Measurements from ENCODE around the gene LHFPL4. TPM values are rescaled to one million over a fixed set of nuclear protein-coding genes. Genes with fewer than 3 reads are reported as not detected.
"Not testable (repeated sequence)": the region's sequence is repeated elsewhere in the genome, so short reads cannot be mapped to it uniquely, and the experiment has no call there.

Gene LHFPL4
- total and polyA plus RNA-seq, 9 of the 15 experiments (the other 6 are each of a cell fraction or from before 2014, with no cell fraction given) = not detected

- H3K27me3 ChIP-seq (ENCODE audit: control insufficient read depth in 2 of 2, insufficient read depth in 2 of 2, low read length in 2 of 2); H4K20me1 ChIP-seq (replicated peaks; ENCODE audit: control insufficient read depth, insufficient read depth, low read length); H3K4me3 ChIP-seq; H3K9me3 ChIP-seq (replicated peaks; ENCODE audit: control insufficient read depth, insufficient read depth, low read depth, low read length); ATAC-seq; CTCF ChIA-PET (ENCODE audit: low intra/inter-chr PET ratio); H3K9me1 ChIP-seq (ENCODE audit: control insufficient read depth, insufficient read depth, low read length); FAIRE-seq; H3K4me1 ChIP-seq (replicated peaks in 1 of 2; ENCODE audit: control insufficient read depth in 2 of 2, insufficient read depth in 2 of 2, low read length in 2 of 2); BruUV-seq (replicated peaks); H3K27ac ChIP-seq (ENCODE audit: extremely low read depth, low read depth, low read length); H3K4me2 ChIP-seq (ENCODE audit: insufficient read depth, low read length); H3K36me3 ChIP-seq (ENCODE audit: control insufficient read depth, insufficient read depth, low read length); H3K79me2 ChIP-seq (ENCODE audit: control insufficient read depth, insufficient read depth, low read length); H3K9ac ChIP-seq (ENCODE audit: insufficient read depth in 1 of 2, low read depth in 2 of 2, low read length in 2 of 2); DNase-seq (ENCODE audit: extremely low read depth in 1 of 4, low spot score in 3 of 4); H2AFZ ChIP-seq (ENCODE audit: low read depth, low read length); in situ Hi-C loops (cut with MboI): not testable (repeated sequence)
- WGBS (ENCODE audit: insufficient coverage, low coverage, missing lambda C conversion rate) = 42% methylated on average over 16 of the region's 28 CpGs
- intact Hi-C loops (cut with micrococcal nuclease) = loop anchor here (5.0 kb wide), 1 partner anchor 56 kb away; the partner anchor contains the start of gene MTMR14
- POLR2A ChIA-PET = interaction anchor here (1.0 kb wide), 1 partner anchor 57 kb away, joined by 3 read pairs; the partner anchor contains the start of gene MTMR14
These were observed 38.2 kb upstream of the LHFPL4 start for GRCh38 chr3:9591781-9592180.

GRCh38 chr3:9590282-9590791 lies 36.7 kb upstream of the LHFPL4 start:
- no peak overlapping the region for H3K4me3 ChIP-seq
- no peak overlapping the region for H2AFZ ChIP-seq (ENCODE audit: low read depth, low read length)
- DNase-seq (ENCODE audit: extremely low read depth in 1 of 4, low spot score in 3 of 4) (peak in 1 of 4 experiments; percentile 21), ATAC-seq (peak; percentile 53; the same call in 2 of the 3 replicates), FAIRE-seq (no peak)
- POLR2A ChIA-PET = interaction anchor here (0.6 kb wide), 1 partner anchor 23 kb away, joined by 3 read pairs; no protein-coding TSS in a partner anchor
- H3K4me1 ChIP-seq (replicated peaks in 1 of 2; ENCODE audit: control insufficient read depth in 2 of 2, insufficient read depth in 2 of 2, low read length in 2 of 2) = peaks cover 8 to 9% of the 10 kb centered on the region in 2 experiments; a peak in 3 of 5 replicates
- no peaks in the 10 kb centered on the region for H3K36me3 ChIP-seq (ENCODE audit: control insufficient read depth, insufficient read depth, low read length)
- no peak overlapping the region for H3K27ac ChIP-seq (ENCODE audit: extremely low read depth, low read depth, low read length)
- peak overlapping the region in 1 of 2 experiments; percentile 19; a peak in 1 of 4 replicates for H3K9ac ChIP-seq (ENCODE audit: insufficient read depth in 1 of 2, low read depth in 2 of 2, low read length in 2 of 2)
- H3K27me3 ChIP-seq (ENCODE audit: control insufficient read depth in 2 of 2, insufficient read depth in 2 of 2, low read length in 2 of 2) = peaks cover 9 to 11% of the 10 kb centered on the region in 2 experiments; a peak in 4 of 5 replicates
- intact Hi-C loops (cut with micrococcal nuclease) = loop anchor here (5.0 kb wide), 1 partner anchor 57 kb away; the partner anchor contains the start of gene MTMR14
- no peaks in the 10 kb centered on the region for H3K9me3 ChIP-seq (replicated peaks; ENCODE audit: control insufficient read depth, insufficient read depth, low read depth, low read length)
- no peaks in the 10 kb centered on the region for H4K20me1 ChIP-seq (replicated peaks; ENCODE audit: control insufficient read depth, insufficient read depth, low read length)
- in situ Hi-C loops (cut with MboI) = no loop called here
- no peak overlapping the region for H3K4me2 ChIP-seq (ENCODE audit: insufficient read depth, low read length)
- BruUV-seq (replicated peaks) = no TSS peak
- no peaks in the 10 kb centered on the region for H3K79me2 ChIP-seq (ENCODE audit: control insufficient read depth, insufficient read depth, low read length)
- H3K9me1 ChIP-seq (ENCODE audit: control insufficient read depth, insufficient read depth, low read length) = no peaks in the 10 kb centered on the region
- 6% methylated on average over 8 of the region's 8 CpGs for WGBS (ENCODE audit: insufficient coverage, low coverage, missing lambda C conversion rate)
- CTCF ChIA-PET (ENCODE audit: low intra/inter-chr PET ratio) = no interaction called here
- TF ChIP-seq MITF (IDR thresholded peaks at IDR 0.05) (no peak), MAFF (IDR thresholded peaks at IDR 0.05; ENCODE audit: low read length) (peak; percentile 53; the same call in 1 of the 2 replicates), SRSF1 (IDR thresholded peaks at IDR 0.05; ENCODE audit: low read depth, low read length) (no peak), ZNF586 (CRISPR knock-in tag; conservative IDR thresholded peaks at IDR 0.05) (no peak), MEF2D (tag; conservative IDR thresholded peaks at IDR 0.05; ENCODE audit: low read depth) (0 out of 2 replicates have a peak, but pooled peaks have one; percentile 37), MAFG (tag; conservative IDR thresholded peaks at IDR 0.05) (peak; percentile 84), TAL1 (IDR thresholded peaks at IDR 0.05) (no peak; the same call in 1 of the 2 replicates), MAFK (IDR thresholded peaks at IDR 0.05; ENCODE audit: low read length) (peak; percentile 55), ZNF175 (CRISPR knock-in tag; IDR thresholded peaks at IDR 0.05; ENCODE audit: low read depth) (0 out of 2 replicates have a peak, but pooled peaks have one; percentile 58), DDX20 (tag; IDR thresholded peaks at IDR 0.05; ENCODE audit: low read depth) (no peak), ZNF316 (IDR thresholded peaks at IDR 0.05) (peak; percentile 42; the same call in 1 of the 2 replicates), LEF1 (IDR thresholded peaks at IDR 0.05) (peak; percentile 47; the same call in 1 of the 2 replicates), TFAP4 (CRISPR knock-in tag; IDR thresholded peaks at IDR 0.05; ENCODE audit: borderline replicate concordance) (peak; percentile 69; the same call in 1 of the 2 replicates), RFX7 (CRISPR knock-in tag; IDR thresholded peaks at IDR 0.05) (no peak), ZNF12 (CRISPR knock-in tag; IDR thresholded peaks at IDR 0.05) (no peak)

All from K562 (cell line).